ENCODE data around the gene IFNLR1.
"Not testable (repeated sequence)": the region's sequence is repeated elsewhere in the genome, so short reads cannot be mapped to it uniquely, and the experiment has no call there.

IFNLR1 gene

DNA sequence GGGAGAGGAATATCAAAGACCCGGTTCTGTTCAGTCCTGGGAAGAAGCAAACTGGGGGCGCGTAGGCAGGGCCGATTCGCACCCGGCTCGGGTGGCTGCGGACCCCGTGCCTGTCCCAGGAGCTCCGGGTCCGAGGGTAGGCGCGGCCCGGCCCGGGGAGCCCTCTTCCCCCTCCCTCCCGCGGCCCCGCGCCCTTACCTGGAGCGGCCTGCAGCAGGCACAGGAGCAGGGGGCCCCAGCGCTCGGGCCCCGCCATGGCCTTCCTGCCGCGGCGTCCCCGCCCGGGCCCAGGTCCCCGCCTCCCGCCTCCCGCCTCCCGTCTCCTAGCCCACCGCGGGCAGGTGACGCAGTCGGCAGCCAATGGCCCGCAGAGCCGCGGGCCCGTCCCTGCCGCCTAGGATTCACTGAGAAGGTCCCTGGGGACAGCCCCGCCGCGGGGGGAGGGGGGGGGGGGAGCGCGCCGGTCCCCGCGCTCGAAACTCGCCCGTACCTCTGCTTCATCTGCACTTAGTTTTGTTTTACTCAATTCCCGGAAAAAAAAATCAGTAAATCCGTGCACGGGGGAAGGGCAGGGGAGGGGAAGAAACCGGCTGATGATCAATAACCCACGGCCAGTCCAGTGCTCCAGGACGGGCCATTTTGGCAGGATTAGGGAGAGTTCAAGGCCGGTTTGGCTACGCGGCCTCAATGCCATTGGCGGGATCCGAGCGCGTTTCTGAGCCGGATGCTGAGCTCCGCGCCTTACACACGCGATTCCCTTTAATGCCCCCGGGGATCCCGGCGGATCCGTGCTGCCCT lies at the start of gene IFNLR1:
TSS of gene IFNLR1 (minus strand) at position 297 of the 798 bp plus-strand sequence. CDS start at position 256, 41 bp downstream.
- DNase-seq (ENCODE audit: low read depth), result no peak

DNA sequence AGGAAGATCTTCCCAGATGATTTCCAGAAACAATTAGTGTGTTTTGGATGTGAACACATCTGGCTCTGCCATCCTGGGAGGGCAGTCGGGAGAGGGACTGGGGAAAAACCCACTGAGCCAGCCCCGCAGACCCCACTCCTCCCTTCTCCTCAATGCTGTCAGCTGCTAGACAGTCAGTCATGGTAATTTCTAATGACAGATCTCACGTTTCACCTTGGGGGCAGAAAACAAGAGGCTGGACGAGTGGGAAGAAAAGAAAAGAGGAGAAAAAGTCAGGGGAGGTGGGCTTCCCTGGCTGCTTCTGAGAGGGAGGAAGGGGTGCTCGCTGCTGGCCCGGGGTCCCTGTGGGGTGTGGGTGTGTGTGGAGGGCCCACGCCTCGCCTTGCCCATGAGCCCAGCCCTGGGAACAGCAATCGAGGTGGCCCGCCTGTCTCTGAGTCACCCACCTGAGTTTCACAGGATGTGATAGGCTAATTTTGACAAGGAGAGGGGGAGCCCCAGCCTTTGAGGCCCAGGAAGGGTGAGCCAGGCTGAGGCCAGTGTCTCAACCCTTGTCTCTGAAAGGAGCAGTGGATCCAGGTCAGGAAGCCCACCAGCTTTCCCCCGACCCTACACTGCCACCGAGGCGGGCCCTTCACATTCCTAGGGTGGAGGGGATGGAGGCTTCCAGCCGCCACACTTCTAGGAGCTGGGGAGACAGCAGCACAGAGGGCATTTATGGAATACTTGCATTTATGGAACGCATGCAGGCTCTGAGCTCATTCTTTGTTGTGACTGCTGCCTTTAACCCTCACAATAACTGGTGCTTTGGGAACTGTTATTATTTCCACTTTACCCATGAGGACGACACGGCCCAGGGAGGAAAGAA lies 49.1 kb upstream of the IFNLR1 start:
- no peak for DNase-seq (ENCODE audit: low read depth)

DNA sequence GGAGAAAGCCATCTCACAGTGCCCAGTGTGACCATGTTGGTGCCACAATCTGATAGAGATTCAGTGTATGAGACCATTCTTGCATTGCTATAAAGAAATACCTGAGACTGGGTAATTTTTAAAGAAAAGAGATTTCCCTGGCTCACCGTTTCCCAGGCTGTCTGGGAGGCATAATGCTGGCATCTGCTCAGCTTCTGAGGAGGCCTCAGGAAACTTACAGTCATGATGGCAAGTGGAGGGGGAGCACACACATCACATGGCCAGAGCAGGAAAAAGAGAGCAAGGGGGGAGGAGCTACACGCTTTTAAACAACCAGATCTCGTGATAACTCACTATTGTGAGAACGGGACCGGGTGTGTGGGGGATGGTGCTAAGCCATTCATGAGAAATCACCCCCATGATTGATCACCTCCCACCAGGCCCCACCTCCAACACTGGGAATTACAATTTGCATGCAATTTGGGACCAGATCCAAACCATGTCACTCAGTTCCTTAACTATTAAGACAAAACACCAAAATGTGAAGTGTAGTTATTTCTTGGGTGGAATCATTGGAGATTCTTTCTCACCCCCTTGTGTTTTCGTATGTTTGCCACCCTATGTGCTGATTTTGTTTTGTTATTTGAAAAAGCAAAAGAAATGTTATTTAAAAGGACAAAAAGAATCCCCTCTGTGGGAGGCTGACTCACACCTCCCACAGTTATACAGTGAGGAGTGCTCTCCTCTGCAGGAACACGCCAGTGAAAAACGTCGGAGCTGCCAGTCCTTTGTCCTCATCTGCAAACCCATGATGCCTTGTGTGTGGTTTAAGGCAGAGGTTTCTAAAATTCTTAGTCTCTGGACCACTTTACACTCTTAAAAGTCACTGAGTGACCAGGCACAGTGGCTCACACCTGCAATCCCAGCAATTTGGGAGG lies 46.9 kb upstream of the IFNLR1 start:
- DNase-seq (ENCODE audit: low read depth), result peak; percentile 13

DNA sequence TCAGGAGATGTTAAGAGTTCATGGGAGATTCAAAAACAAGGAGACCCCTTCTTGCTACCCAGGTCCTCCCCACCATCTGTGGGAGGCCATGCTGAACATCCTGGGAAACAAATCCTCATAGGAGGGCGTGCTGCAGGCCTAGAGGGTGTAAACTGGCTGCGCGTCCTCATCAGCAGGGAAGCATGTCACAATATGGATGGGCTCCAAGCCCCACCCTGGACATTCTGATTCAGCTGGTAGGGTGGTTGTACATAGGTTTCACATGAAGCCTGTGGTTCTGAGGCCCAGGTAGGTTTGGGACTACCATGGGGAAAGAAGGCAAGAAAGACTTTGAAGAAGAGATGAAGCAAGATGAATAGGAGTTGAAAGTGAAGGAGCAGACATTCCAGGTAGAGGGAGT lies 44.6 kb upstream of the IFNLR1 start:
- DNase-seq (ENCODE audit: low read depth), result no peak

DNA sequence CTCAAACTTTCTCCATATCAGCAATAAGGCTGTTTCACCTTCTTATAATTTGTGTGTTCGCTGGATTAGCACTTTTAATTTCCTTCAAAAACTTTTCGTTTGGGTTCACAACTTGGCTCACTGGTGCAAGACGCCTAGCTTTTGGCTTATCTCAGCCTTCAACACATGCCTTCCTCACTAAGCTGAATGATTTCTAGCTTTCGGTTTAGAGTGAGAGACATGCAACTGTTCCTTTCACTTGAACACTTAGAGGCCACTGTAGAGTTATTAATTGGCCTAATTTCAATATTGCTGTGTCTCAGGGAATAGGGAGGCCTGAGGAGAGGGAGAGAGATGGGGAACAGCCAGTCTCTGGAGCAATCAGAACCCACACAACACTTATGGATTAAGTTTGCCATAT lies 41.2 kb upstream of the IFNLR1 start:
- DNase-seq (ENCODE audit: low read depth), result no peak

DNA sequence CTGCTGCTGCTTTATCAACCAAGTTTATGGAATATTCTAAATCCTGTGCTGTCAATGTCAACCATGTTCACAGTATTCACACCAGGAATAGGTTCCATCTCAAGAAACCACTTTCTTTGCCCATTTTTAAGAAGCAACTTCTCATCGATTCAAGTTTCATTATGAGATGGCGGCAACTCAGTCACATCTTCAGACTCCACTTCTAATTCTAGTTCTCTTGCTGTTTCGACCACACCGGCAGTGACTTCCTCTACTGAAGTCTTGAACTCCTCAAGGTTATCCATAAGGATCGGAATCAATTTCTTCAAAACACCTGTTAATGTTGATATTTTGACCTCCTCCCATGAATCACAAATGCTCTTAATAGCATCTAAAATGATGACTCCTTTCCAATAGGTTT lies 39.7 kb upstream of the IFNLR1 start:
- DNase-seq (ENCODE audit: low read depth), result no peak

DNA sequence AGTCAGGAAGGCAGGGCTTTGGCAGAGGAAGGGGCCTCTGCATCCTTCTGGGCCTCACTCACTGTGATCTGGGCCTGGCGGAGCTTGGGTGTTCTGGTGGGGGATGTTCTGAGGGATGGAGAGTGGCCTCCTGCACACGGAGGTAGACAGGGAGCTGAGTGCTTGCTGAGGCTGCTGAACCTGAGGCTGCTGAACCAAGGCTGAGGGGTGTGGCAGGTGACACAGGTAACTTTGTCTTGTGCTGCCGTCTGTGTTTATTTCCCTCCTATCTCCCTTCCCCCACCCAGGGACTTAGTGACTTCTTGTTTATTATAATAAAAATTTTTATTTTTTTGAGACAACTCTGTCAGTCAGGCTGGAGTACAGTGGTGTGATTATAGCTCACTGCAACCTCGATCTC lies 37.7 kb upstream of the IFNLR1 start:
- no peak for DNase-seq (ENCODE audit: low read depth)

DNA sequence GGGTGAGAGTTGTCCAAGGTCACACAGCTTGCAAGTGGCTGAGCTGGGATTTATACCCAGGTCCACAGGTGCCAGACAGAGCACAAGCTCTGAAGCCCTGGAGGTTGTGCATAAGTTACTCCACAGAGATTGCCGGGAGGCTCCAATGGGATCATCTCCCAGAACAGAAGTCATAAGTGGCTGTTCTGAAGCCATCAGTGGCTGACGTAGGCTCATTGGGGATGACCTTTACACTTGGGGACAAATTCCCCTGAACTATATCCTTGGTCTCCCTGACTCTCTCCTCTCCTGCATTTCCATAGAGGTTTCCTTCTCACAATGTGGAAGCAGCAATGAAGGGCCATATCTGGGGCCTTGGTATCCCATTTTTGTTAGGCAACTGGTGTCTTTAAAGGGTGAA lies 37.0 kb upstream of the IFNLR1 start:
- DNase-seq (ENCODE audit: low read depth), result no peak

DNA sequence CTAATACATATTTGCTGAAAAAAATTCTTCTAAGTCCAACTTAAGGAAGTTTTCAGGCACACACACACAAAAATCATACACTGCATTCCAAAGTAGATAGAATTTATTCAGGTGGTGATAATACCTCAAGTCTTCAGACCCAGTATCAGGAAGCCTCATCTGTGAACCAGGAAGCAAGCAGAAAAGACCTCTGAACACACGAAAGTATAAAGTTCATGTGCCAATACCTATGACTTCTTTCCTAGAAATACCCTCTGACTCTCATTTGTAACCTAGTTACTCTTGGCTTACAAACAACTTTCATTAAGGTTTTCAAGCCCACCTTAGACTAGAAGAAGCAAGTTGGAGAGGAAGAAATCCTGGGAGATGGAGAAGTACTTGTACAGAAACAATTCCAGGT lies 35.7 kb upstream of the IFNLR1 start:
- DNase-seq (ENCODE audit: low read depth), result no peak

DNA sequence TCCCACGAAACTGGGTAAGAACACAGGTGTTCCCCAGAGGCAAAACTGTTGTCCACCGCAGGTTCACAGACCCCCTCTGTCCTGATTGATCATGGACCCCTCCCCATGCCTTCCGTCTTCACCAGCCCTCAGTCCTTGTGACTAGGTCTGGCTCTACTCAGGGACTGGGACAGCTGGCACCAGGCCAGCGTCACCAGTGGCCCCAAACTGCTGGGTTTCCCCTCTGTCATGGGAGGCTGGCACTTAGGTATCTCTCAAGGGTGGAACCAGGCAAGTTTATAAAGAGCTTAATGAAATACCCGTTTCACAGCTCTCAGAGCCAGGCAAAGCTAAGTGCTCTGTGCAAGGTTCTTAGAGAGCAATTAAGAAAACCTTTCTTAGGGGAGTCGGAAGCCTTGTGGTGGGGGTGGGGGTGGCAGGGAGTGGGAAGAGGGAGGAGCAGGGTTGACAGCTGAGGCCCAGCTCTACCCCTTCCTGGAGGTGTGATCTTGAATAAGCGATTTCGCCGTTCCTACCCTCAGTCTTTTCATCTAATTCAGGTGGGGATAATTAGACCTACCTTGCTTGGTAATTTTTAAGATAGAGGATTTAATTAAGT lies 35.0 kb upstream of the IFNLR1 start:
- DNase-seq (ENCODE audit: low read depth), result no peak

DNA sequence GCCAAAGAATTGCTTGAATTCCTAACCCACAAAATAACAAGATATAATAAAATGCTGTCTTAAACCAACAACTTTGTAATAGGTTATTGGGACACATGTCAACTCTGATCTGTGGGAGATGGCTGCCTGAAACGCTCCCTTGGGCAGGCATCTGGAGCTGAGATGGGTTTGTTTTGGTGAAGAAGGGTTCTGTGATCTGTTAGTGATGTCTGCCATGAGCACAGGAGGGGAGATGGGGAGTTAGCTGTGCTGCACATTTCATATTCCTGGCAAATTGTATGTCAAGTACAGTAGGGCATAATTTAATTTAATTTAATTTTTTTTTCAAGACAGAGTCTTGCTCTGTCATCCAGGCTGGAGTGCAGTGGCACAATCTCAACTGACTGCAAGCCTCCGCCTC lies 34.2 kb upstream of the IFNLR1 start:
- DNase-seq (ENCODE audit: low read depth), result no peak

DNA sequence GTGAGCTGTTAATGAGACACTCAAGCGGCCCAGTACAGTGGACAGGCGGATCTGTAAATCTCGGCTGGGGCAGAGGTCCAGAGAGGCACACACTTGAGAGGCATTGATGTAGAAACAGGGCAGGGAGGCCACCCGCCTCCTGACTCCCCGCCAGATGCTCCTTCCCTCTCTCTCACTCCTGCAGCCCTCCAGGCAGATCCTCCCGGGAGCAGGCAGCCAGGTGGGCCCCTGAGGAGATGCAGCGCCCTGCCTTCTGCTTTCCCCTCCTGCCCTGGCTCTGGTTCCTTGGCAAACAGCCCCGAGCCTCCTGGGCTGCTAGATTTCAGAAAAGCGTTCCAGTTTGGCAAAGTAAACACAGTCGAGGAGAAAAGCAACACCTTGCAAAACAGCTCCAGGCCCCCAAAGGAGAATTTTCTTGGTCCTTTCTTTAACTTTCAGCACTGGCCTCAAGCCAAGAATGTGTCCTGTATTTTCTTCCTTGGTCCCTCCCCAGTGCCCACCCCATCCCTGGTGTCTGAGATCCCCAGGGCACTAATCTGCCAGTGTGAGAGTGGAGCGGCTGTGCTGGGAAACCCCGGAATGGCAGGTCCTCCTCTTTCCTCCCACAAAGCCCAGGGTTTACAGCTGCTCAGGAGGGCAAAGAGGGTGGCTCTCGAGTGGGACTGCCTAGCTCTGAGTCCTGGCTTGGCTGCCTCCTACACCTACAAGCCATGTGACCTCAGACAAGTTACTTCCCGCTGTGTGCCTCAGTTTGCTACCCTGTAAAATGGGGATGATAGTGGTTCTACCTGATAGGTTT lies 29.4 kb upstream of the IFNLR1 start:
- no peak for DNase-seq (ENCODE audit: low read depth)

DNA sequence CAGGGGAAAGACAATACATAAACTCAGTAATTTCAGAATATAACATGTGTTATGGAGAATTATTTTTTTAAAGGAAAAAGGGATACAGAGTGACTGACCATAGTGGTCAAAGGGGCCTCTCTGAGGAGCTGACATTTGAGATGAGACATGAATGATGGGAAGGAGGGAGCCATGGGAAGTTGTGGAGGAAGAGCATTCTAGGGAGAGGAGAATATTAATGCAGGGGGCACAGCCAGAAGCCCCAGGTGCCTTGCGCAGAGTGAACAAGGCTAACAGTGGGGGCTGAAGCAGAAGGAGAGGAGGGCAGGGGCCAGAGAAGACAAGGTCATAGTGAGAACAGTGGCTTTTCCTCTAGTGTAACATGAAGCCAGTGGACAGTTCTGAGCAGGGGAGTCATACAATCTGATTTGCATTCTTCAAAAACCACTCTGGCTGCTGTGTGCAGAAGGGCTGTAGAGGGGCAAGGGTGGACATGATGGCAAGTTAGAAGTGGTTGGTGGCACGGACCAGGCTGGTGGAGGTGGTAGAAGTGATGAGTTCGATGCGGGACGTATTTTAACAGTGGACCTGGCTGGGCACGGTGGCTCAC lies 28.2 kb upstream of the IFNLR1 start:
- DNase-seq (ENCODE audit: low read depth), result no peak

DNA sequence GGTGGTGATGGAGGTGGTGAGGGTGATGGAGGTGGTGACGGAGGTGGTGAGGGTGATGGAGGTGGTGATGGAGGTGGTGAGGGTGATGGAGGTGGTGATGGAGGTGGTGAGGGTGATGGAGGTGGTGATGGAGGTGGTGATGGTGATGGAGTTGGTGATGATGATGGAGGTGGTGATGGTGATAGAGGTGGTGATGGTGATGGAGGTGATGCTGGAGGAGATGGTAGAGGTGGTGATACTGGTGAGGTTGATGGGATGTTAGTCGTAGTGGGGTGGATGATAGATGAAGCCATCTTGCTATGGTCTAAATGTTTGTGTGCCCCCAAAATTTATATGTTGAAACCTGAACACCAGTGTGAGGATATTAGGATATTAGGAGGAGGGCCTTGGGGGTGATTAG lies 25.3 kb upstream of the IFNLR1 start:
- DNase-seq (ENCODE audit: low read depth), result no peak

DNA sequence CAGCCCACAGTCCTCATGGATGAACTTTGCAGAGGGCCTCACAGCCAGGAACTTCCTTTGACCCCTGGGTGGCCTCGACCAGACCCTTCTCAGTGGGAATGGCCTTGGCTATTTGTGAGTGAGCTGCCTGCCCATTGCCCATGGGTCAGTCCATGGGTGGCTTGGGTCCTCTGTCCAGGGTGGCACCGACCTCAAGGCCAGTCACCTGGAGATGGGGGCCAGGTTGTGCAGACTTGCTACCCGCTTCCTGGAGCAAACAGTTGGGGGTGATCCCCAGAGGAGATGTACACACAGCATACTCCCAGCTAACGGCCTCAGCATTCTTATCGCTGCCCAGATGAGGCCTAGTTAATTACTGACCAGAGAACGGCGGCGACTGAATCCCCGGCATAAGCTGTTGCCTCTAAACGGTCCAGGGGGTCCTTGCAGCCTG lies 23.1 kb upstream of the IFNLR1 start:
- no peak for DNase-seq (ENCODE audit: low read depth)

DNA sequence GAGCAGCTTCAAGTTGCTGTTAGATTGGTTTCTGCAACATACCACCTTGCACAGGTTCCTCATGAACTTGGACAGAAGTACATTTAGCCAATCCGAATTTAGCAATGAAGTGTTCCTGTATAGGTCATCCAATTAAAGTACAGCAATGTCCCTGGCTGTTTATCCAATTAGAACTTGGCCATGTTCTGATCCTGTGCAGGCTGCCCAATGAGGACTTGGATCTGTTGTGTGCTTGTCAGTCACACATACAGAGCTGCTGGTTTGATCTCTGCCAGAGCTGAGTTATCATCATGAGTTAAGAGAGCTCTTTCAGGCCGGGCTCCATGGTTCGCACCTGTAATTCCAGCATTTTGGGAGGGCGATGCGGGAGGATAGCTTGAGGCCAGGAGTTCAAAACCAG lies 22.0 kb upstream of the IFNLR1 start:
- DNase-seq (ENCODE audit: low read depth), result no peak

DNA sequence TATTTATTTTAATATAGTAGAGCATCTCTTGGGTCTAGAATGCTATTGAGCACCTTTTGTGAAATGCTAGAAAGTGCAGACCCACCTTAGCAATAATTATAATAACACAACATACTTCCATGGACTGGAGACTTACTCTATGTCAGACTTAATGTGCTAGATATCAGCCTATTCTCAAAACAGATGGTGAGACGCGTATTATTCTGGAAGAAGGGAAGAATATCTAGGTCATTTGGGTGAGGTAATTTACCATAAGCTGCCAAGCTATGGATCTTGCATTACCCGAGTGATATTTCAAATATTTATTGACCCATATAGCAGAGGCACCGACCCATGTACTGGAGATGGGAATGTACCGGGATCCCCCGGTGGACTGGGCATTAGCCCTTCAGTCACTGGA lies 20.6 kb upstream of the IFNLR1 start:
- DNase-seq (ENCODE audit: low read depth), result no peak

DNA sequence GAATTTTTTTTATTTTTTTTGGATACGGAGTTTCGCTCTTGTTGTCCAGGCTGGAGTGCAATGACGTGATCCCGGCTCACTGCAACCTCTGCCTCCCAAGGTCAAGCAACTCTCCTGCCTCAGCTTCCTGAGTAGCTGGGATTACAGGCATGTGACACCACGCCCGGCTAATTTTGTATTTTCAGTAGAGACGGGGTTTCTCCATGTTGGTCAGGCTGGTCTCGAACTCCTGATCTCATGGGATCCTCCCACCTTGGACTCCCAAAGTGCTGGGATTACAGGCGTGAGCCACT lies 20.3 kb upstream of the IFNLR1 start:
- DNase-seq (ENCODE audit: low read depth), result not testable (repeated sequence)

DNA sequence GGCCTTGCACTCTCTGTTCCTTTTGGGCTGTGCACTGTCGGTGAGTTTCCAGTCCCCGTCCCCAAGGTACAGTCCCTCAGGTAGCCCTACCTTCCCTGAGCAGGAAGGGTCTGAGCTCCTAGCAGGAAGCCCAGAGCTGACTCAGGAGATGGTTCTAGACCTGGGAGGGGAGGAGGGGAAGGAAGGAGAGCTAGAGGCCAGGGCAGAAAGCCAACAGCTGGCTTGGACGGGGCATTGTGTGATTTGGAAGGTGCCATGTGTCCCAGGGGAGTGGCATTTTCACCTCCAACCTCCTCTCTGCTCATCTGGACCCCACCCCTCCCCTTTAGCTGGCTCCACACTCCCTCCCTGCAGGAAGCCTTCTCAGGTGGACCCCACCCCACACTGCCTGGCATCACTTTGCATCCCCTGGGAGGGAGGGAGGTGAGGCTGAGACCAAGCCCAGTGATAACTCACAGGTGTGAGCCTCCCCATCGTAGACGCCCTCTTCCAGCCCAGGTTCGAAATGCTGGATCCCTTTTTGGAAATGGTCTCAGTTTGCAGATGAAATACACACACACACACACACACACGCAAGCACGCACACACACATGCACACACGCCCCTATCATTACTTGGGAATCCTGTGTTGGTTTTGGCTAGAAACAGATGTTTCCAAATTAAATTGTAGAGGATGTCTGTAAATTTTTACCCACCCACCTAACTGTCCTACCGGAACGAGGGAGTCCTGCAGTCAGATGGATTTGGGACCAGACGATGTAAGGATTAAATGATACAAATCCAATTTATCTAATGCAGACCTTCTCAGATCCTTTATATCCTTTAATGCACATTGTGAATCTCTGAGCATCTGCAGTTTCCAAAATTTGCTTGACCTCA lies 19.7 kb upstream of the IFNLR1 start:
- no peak for DNase-seq (ENCODE audit: low read depth)

DNA sequence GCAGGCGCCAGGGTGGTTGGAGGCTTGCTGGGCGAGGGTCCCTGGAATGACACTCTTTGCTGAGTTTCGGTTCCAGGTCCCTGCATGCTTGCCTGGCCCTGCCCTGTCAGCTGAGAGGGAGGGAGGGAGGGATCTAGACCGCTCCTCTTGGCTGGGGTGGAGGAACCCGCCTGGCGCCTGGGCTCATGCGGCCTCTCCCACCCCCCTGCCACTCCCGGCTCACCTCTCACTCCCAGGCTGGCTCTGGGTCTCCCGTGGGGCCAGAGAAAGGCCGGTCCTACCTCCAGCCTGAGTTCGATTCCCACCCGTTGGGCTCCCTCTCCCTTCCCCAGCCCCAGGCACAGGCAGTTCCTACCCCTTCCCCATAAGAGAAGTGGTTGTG lies 19.0 kb upstream of the IFNLR1 start:
- DNase-seq (ENCODE audit: low read depth), result no peak

All from non-pigmented ciliary epithelial cell (primary cell).